Loucy (cell line): ENCODE results near the gene LOC128125822.

Experiments used
- H2AFZ ChIP-seq: fragments of 200-600 bp; sonication (generic); 2 replicates; pipeline ENCODE4 v1.6.0; 2016; ENCODE audit warnings: antibody characterized with exemption, mild to moderate bottlenecking, low read length, moderate library complexity
- H3F3A ChIP-seq: fragments of 200-600 bp; 2 replicates; pipeline ENCODE4 v1.6.0; 2016; ENCODE audit warnings: antibody characterized with exemption, low read depth, mild to moderate bottlenecking
- H3K27me3 ChIP-seq: fragments of 200-600 bp; sonication (generic); 2 replicates; pipeline ENCODE4 v1.6.1; 2014; ENCODE audit warnings: low read length, mild to moderate bottlenecking; ENCODE audit not compliant: insufficient read depth, poor library complexity, severe bottlenecking
- H3K36me3 ChIP-seq: fragments of 200-600 bp; sonication (generic); 2 replicates; pipeline ENCODE4 v1.6.1; 2016; ENCODE audit warnings: low read length; ENCODE audit not compliant: insufficient read depth
- H3K4me1 ChIP-seq: fragments of 200-600 bp; sonication (generic); 2 replicates; pipeline ENCODE4 v1.5.1; 2014; ENCODE audit warnings: low read length, mild to moderate bottlenecking; ENCODE audit not compliant: insufficient read depth, poor library complexity, severe bottlenecking
- H3K4me2 ChIP-seq: fragments of 200-600 bp; sonication (generic); 2 replicates; pipeline ENCODE4 v1.6.0; 2014; ENCODE audit warnings: antibody characterized with exemption, low read length, low read depth, mild to moderate bottlenecking; ENCODE audit not compliant: poor library complexity, severe bottlenecking
- H3K4me3 ChIP-seq: fragments of 200-600 bp; sonication (generic); 2 replicates; pipeline ENCODE4 v1.5.1; 2014; ENCODE audit warnings: low read length, mild to moderate bottlenecking, mixed read lengths; ENCODE audit not compliant: poor library complexity, severe bottlenecking
- H3K79me2 ChIP-seq: fragments of 200-600 bp; sonication (generic); 2 replicates; pipeline ENCODE4 v1.6.1; 2014; ENCODE audit warnings: low read length; ENCODE audit not compliant: insufficient read depth
- H3K9ac ChIP-seq: fragments of 200-600 bp; sonication (generic); 2 replicates; pipeline ENCODE4 v1.6.0; 2014; ENCODE audit warnings: mild to moderate bottlenecking, low read depth, low read length, moderate library complexity; ENCODE audit not compliant: poor library complexity, severe bottlenecking
- H3K9me2 ChIP-seq: fragments of 200-600 bp; sonication (generic); replicated peaks from 2 replicates; pipeline ENCODE4 v1.6.1; 2016; ENCODE audit warnings: low read depth, low read length, mixed read lengths
- H3K9me3 ChIP-seq: fragments of 200-600 bp; sonication (generic); 2 replicates; pipeline ENCODE4 v1.6.1; 2014; ENCODE audit warnings: mild to moderate bottlenecking, antibody characterized with exemption, low read length, low read depth; ENCODE audit not compliant: insufficient read depth
- H4K20me1 ChIP-seq: fragments of 200-600 bp; sonication (generic); 2 replicates; pipeline ENCODE4 v1.6.0; 2014; ENCODE audit warnings: antibody characterized with exemption, low read length, mild to moderate bottlenecking; ENCODE audit not compliant: insufficient read depth, poor library complexity, severe bottlenecking
- EZH2phosphoT487 ChIP-seq: fragments of 200-600 bp; IDR thresholded peaks from 2 replicates; pipeline ENCODE4 v1.6.1; 2018; ENCODE audit warnings: antibody characterized with exemption, mild to moderate bottlenecking, moderate library complexity, borderline replicate concordance
- TF ChIP-seq, protein P1 (sequence below): fragments of 200-600 bp; sonication (generic); conservative IDR thresholded peaks from 2 replicates; pipeline ENCODE4 v1.5.1; 2014; ENCODE audit warnings: mild to moderate bottlenecking, antibody characterized with exemption, low read length

Gene LOC128125822

DNA sequence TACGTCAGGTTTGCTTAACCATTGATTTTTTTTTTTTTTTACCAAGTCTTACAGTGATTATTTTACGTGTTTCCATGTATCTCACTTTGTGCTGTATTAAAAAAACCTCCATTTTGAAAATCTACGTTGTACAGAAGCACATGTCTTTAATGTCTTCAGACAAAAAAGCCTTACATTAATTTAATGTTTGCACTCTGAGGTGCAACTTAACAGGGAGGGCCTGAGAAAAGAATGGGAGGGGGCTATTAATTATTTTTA, 8.4 kb downstream of the LOC128125822 start:
- Histone ChIP-seq H3K4me2 (no peak overlapping the region), H3K4me1 (peaks cover 10% of the 10 kb centered on the region), H3K36me3 (peaks cover 64% of the 10 kb centered on the region), H3K4me3 (no peak overlapping the region), H4K20me1 (peaks cover 46% of the 10 kb centered on the region), H3F3A (no peaks in the 10 kb centered on the region), H2AFZ (no peak overlapping the region), H3K9me3 (no peaks in the 10 kb centered on the region), H3K27me3 (no peaks in the 10 kb centered on the region), H3K79me2 (peaks cover 34% of the 10 kb centered on the region), H3K9ac (no peak overlapping the region), H3K9me2 (no peaks in the 10 kb centered on the region)
- no peak for TF ChIP-seq EZH2phosphoT487
- TF ChIP-seq, protein P1, sequence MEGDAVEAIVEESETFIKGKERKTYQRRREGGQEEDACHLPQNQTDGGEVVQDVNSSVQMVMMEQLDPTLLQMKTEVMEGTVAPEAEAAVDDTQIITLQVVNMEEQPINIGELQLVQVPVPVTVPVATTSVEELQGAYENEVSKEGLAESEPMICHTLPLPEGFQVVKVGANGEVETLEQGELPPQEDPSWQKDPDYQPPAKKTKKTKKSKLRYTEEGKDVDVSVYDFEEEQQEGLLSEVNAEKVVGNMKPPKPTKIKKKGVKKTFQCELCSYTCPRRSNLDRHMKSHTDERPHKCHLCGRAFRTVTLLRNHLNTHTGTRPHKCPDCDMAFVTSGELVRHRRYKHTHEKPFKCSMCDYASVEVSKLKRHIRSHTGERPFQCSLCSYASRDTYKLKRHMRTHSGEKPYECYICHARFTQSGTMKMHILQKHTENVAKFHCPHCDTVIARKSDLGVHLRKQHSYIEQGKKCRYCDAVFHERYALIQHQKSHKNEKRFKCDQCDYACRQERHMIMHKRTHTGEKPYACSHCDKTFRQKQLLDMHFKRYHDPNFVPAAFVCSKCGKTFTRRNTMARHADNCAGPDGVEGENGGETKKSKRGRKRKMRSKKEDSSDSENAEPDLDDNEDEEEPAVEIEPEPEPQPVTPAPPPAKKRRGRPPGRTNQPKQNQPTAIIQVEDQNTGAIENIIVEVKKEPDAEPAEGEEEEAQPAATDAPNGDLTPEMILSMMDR: no peak

- Histone ChIP-seq H3K9ac (no peak overlapping the region), H3K79me2 (peaks cover 25% of the 10 kb centered on the region), H3K9me2 (no peaks in the 10 kb centered on the region), H3K27me3 (no peaks in the 10 kb centered on the region), H3K4me3 (no peak overlapping the region), H3K4me2 (no peak overlapping the region), H3K36me3 (peaks cover 61% of the 10 kb centered on the region), H4K20me1 (peaks cover 38% of the 10 kb centered on the region), H2AFZ (no peak overlapping the region), H3F3A (no peaks in the 10 kb centered on the region), H3K9me3 (no peaks in the 10 kb centered on the region), H3K4me1 (peaks cover 7% of the 10 kb centered on the region)
- TF ChIP-seq, protein P1: no peak
- no peak for TF ChIP-seq EZH2phosphoT487
These were observed 9.2 kb downstream of the LOC128125822 start for GRCh38 chr6:63581355-63582013.

DNA sequence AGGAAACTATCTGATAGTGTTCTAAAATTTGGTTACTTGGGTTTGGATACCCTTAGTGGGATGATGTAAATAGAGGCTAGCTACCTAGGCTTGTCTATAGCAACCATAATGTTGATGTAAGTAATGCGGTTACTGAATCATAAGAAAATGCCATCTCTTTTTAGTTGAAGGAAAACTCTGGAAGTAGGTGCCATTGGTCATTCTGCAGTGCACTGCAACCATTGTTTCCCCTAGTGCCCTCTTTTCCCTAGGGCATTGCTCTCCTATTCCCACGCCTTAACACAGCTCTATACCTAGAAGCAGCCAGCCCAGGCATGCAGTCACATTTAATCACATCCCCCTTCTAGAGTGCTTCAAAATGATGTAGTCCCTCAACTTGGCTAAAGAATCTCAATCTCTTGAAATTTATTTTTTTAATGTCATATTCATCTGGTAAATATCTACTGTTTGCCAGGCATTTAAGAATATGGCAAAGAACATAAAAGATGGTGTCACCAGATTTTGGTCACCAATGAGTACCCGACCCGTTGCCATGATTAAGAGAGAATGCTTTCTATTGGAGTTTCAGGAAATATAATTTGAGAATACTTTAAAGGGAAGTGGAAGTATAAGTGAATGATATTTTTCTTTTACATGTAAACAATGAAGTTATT, 10.4 kb downstream of the LOC128125822 start:
- Histone ChIP-seq H3K79me2 (peaks cover 14% of the 10 kb centered on the region), H3K4me1 (no peaks in the 10 kb centered on the region), H3K9ac (no peak overlapping the region), H4K20me1 (peaks cover 28% of the 10 kb centered on the region), H3K9me3 (no peaks in the 10 kb centered on the region), H3K36me3 (peaks cover 50% of the 10 kb centered on the region), H3K9me2 (no peaks in the 10 kb centered on the region), H3K4me3 (no peak overlapping the region), H3K4me2 (no peak overlapping the region), H3K27me3 (no peaks in the 10 kb centered on the region), H2AFZ (no peak overlapping the region), H3F3A (no peaks in the 10 kb centered on the region)
- TF ChIP-seq, protein P1: no peak
- TF ChIP-seq EZH2phosphoT487: no peak
